Measurements from ENCODE around the gene CHCHD2.

CHCHD2 gene

GRCh38 chr7:56079450-56080185 lies 26.7 kb downstream of the CHCHD2 start:
- H2AK5ac ChIP-seq (ENCODE audit: low read depth, low read length) = no peak overlapping the region
- no peak overlapping the region for H4K91ac ChIP-seq (ENCODE audit: low read depth, low read length, poor library complexity)
- no peak overlapping the region for H3K27ac ChIP-seq (replicated peaks; ENCODE audit: low read length)
- peaks cover 24 to 36% of the 10 kb centered on the region in 2 donors for H3K36me3 ChIP-seq (replicated peaks in 1 of 2; ENCODE audit: control insufficient read depth in 2 of 2, insufficient read depth in 2 of 2, low read length in 2 of 2)
- H3K4ac ChIP-seq (ENCODE audit: low read length) = no peak overlapping the region
- H3K4me2 ChIP-seq (ENCODE audit: insufficient read depth, low read length, poor library complexity, severe bottlenecking) = no peak overlapping the region
- H2BK12ac ChIP-seq (ENCODE audit: low read length) = no peak overlapping the region
- H2BK5ac ChIP-seq (ENCODE audit: low read length) = no peak overlapping the region
- H3K23ac ChIP-seq (ENCODE audit: low read depth, low read length, poor library complexity) = no peak overlapping the region
- H2BK15ac ChIP-seq (ENCODE audit: low read length) = no peak overlapping the region
- H3K14ac ChIP-seq (ENCODE audit: low read length) = no peak overlapping the region
- no peak overlapping the region for H3K9ac ChIP-seq (ENCODE audit: low read depth, low read length, poor library complexity)
- H2BK120ac ChIP-seq (ENCODE audit: low read depth, low read length) = no peak overlapping the region
- no peak overlapping the region for H3K18ac ChIP-seq (ENCODE audit: low read length)
- no peaks in the 10 kb centered on the region for H3K9me3 ChIP-seq (replicated peaks in 1 of 2; ENCODE audit: control insufficient read depth in 2 of 2, insufficient read depth in 1 of 2, low read depth in 1 of 2, low read length in 2 of 2)
- H3K4me3 ChIP-seq (ENCODE audit: low read length in 2 of 2) = no peak overlapping the region
- no peaks in the 10 kb centered on the region for H3K4me1 ChIP-seq (ENCODE audit: control insufficient read depth in 2 of 2, insufficient read depth in 1 of 2, low read depth in 1 of 2, low read length in 2 of 2)
- no CpG with 5 or more reads among the region's 12 CpGs for WGBS, 2 donors (ENCODE audit: extremely low coverage in 2 of 2, insufficient read length in 2 of 2, insufficient replicate concordance in 1 of 2)
- no peak for DNase-seq (ENCODE audit: low spot score)
- H4K8ac ChIP-seq (ENCODE audit: low read depth, low read length) = no peak overlapping the region
- no peak overlapping the region for H2AFZ ChIP-seq (ENCODE audit: low read length)
- H3K27me3 ChIP-seq (ENCODE audit: control insufficient read depth in 3 of 3, insufficient read depth in 3 of 3, low read depth in 1 of 3, low read length in 3 of 3) = no peaks in the 10 kb centered on the region
- H3K79me1 ChIP-seq (ENCODE audit: low read depth, low read length) = peaks cover 2% of the 10 kb centered on the region

- DNase-seq (ENCODE audit: low spot score) = no peak
- Histone ChIP-seq H3K4me3 (ENCODE audit: low read length in 2 of 2) (no peak overlapping the region), H3K79me1 (ENCODE audit: low read depth, low read length) (peaks cover 2% of the 10 kb centered on the region), H3K14ac (ENCODE audit: low read length) (no peak overlapping the region), H3K18ac (ENCODE audit: low read length) (no peak overlapping the region), H2BK12ac (ENCODE audit: low read length) (no peak overlapping the region), H3K4ac (ENCODE audit: low read length) (no peak overlapping the region), H3K4me2 (ENCODE audit: insufficient read depth, low read length, poor library complexity, severe bottlenecking) (no peak overlapping the region), H4K91ac (ENCODE audit: low read depth, low read length, poor library complexity) (no peak overlapping the region), H2AK5ac (ENCODE audit: low read depth, low read length) (no peak overlapping the region), H2BK120ac (ENCODE audit: low read depth, low read length) (no peak overlapping the region), H4K8ac (ENCODE audit: low read depth, low read length) (no peak overlapping the region), H3K27ac (replicated peaks; ENCODE audit: low read length) (no peak overlapping the region), H2BK15ac (ENCODE audit: low read length) (no peak overlapping the region), H3K9me3 (replicated peaks in 1 of 2; ENCODE audit: control insufficient read depth in 2 of 2, insufficient read depth in 1 of 2, low read depth in 1 of 2, low read length in 2 of 2) (no peaks in the 10 kb centered on the region), H2AFZ (ENCODE audit: low read length) (no peak overlapping the region), H3K36me3 (replicated peaks in 1 of 2; ENCODE audit: control insufficient read depth in 2 of 2, insufficient read depth in 2 of 2, low read length in 2 of 2) (peaks cover 21 to 39% of the 10 kb centered on the region in 2 donors), H2BK5ac (ENCODE audit: low read length) (no peak overlapping the region), H3K23ac (ENCODE audit: low read depth, low read length, poor library complexity) (no peak overlapping the region), H3K9ac (ENCODE audit: low read depth, low read length, poor library complexity) (no peak overlapping the region), H3K4me1 (ENCODE audit: control insufficient read depth in 2 of 2, insufficient read depth in 1 of 2, low read depth in 1 of 2, low read length in 2 of 2) (no peaks in the 10 kb centered on the region), H3K27me3 (ENCODE audit: control insufficient read depth in 3 of 3, insufficient read depth in 3 of 3, low read depth in 1 of 3, low read length in 3 of 3) (no peaks in the 10 kb centered on the region)
- no CpG with 5 or more reads among the region's 16 CpGs for WGBS, 2 donors (ENCODE audit: extremely low coverage in 2 of 2, insufficient read length in 2 of 2, insufficient replicate concordance in 1 of 2)
Measured at GRCh38 chr7:56078196-56078595, 28.1 kb downstream of the CHCHD2 start.

GRCh38 chr7:56077681-56078080 lies 28.6 kb downstream of the CHCHD2 start:
- H3K4ac ChIP-seq (ENCODE audit: low read length) = no peak overlapping the region
- no peak overlapping the region for H3K23ac ChIP-seq (ENCODE audit: low read depth, low read length, poor library complexity)
- no peak overlapping the region for H2BK120ac ChIP-seq (ENCODE audit: low read depth, low read length)
- no peak overlapping the region for H2BK12ac ChIP-seq (ENCODE audit: low read length)
- no peak overlapping the region for H3K4me3 ChIP-seq (ENCODE audit: low read length in 2 of 2)
- H3K4me2 ChIP-seq (ENCODE audit: insufficient read depth, low read length, poor library complexity, severe bottlenecking) = no peak overlapping the region
- H3K27me3 ChIP-seq (ENCODE audit: control insufficient read depth in 3 of 3, insufficient read depth in 3 of 3, low read depth in 1 of 3, low read length in 3 of 3) = no peaks in the 10 kb centered on the region
- H3K18ac ChIP-seq (ENCODE audit: low read length) = no peak overlapping the region
- no peak for DNase-seq (ENCODE audit: low spot score)
- no peak overlapping the region for H2BK15ac ChIP-seq (ENCODE audit: low read length)
- peaks cover 2% of the 10 kb centered on the region for H3K79me1 ChIP-seq (ENCODE audit: low read depth, low read length)
- no peaks in the 10 kb centered on the region for H3K4me1 ChIP-seq (ENCODE audit: control insufficient read depth in 2 of 2, insufficient read depth in 1 of 2, low read depth in 1 of 2, low read length in 2 of 2)
- no peak overlapping the region for H4K8ac ChIP-seq (ENCODE audit: low read depth, low read length)
- no peaks in the 10 kb centered on the region for H3K9me3 ChIP-seq (replicated peaks in 1 of 2; ENCODE audit: control insufficient read depth in 2 of 2, insufficient read depth in 1 of 2, low read depth in 1 of 2, low read length in 2 of 2)
- peak overlapping the region; percentile 21 for H3K14ac ChIP-seq (ENCODE audit: low read length)
- no peak overlapping the region for H2AK5ac ChIP-seq (ENCODE audit: low read depth, low read length)
- H3K9ac ChIP-seq (ENCODE audit: low read depth, low read length, poor library complexity) = no peak overlapping the region
- no peak overlapping the region for H3K27ac ChIP-seq (replicated peaks; ENCODE audit: low read length)
- H3K36me3 ChIP-seq (replicated peaks in 1 of 2; ENCODE audit: control insufficient read depth in 2 of 2, insufficient read depth in 2 of 2, low read length in 2 of 2) = peaks cover 24 to 44% of the 10 kb centered on the region in 2 donors
- no peak overlapping the region for H4K91ac ChIP-seq (ENCODE audit: low read depth, low read length, poor library complexity)
- WGBS, 2 donors (ENCODE audit: extremely low coverage in 2 of 2, insufficient read length in 2 of 2, insufficient replicate concordance in 1 of 2) = no CpG with 5 or more reads among the region's 3 CpGs
- no peak overlapping the region for H2BK5ac ChIP-seq (ENCODE audit: low read length)
- no peak overlapping the region for H2AFZ ChIP-seq (ENCODE audit: low read length)

- H3K23ac ChIP-seq (ENCODE audit: low read depth, low read length, poor library complexity) = no peak overlapping the region
- H2BK5ac ChIP-seq (ENCODE audit: low read length) = no peak overlapping the region
- no peak overlapping the region for H3K4me2 ChIP-seq (ENCODE audit: insufficient read depth, low read length, poor library complexity, severe bottlenecking)
- H3K4ac ChIP-seq (ENCODE audit: low read length) = no peak overlapping the region
- H3K79me1 ChIP-seq (ENCODE audit: low read depth, low read length) = peaks cover 2% of the 10 kb centered on the region
- H3K4me3 ChIP-seq (ENCODE audit: low read length in 2 of 2) = no peak overlapping the region
- H4K91ac ChIP-seq (ENCODE audit: low read depth, low read length, poor library complexity) = no peak overlapping the region
- H3K9ac ChIP-seq (ENCODE audit: low read depth, low read length, poor library complexity) = no peak overlapping the region
- peak overlapping the region; percentile 55 for H3K18ac ChIP-seq (ENCODE audit: low read length)
- WGBS, 2 donors (ENCODE audit: extremely low coverage in 2 of 2, insufficient read length in 2 of 2, insufficient replicate concordance in 1 of 2) = no CpG with 5 or more reads among the region's 19 CpGs
- H2AK5ac ChIP-seq (ENCODE audit: low read depth, low read length) = no peak overlapping the region
- no peaks in the 10 kb centered on the region for H3K9me3 ChIP-seq (replicated peaks in 1 of 2; ENCODE audit: control insufficient read depth in 2 of 2, insufficient read depth in 1 of 2, low read depth in 1 of 2, low read length in 2 of 2)
- no peak overlapping the region for H2BK15ac ChIP-seq (ENCODE audit: low read length)
- H4K8ac ChIP-seq (ENCODE audit: low read depth, low read length) = no peak overlapping the region
- H3K36me3 ChIP-seq (replicated peaks in 1 of 2; ENCODE audit: control insufficient read depth in 2 of 2, insufficient read depth in 2 of 2, low read length in 2 of 2) = peaks cover 23 to 51% of the 10 kb centered on the region in 2 donors
- H3K4me1 ChIP-seq (ENCODE audit: control insufficient read depth in 2 of 2, insufficient read depth in 1 of 2, low read depth in 1 of 2, low read length in 2 of 2) = no peaks in the 10 kb centered on the region
- no peak overlapping the region for H2BK12ac ChIP-seq (ENCODE audit: low read length)
- no peak overlapping the region for H3K14ac ChIP-seq (ENCODE audit: low read length)
- H3K27ac ChIP-seq (replicated peaks; ENCODE audit: low read length) = no peak overlapping the region
- no peaks in the 10 kb centered on the region for H3K27me3 ChIP-seq (ENCODE audit: control insufficient read depth in 3 of 3, insufficient read depth in 3 of 3, low read depth in 1 of 3, low read length in 3 of 3)
- DNase-seq (ENCODE audit: low spot score) = peak; percentile 82
- no peak overlapping the region for H2BK120ac ChIP-seq (ENCODE audit: low read depth, low read length)
- peak overlapping the region; percentile 75 for H2AFZ ChIP-seq (ENCODE audit: low read length)
Measured at GRCh38 chr7:56074371-56074791, 31.9 kb downstream of the CHCHD2 start.

Measured in neuronal stem cell (in vitro differentiated cells).